Nucleus accumbens (tissue), 56 donors: ENCODE data around the gene ZNF292.
"Not testable (repeated sequence)": the region's sequence is repeated elsewhere in the genome, so short reads cannot be mapped to it uniquely, and the experiment has no call there.

Experiments
- DNase-seq, 56 donors: peaks; one replicate each; lab custom pipeline; 2025; lab: John Stamatoyannopoulos, UW

Gene ZNF292

GRCh38 chr6:87209812-87210211, 54.4 kb downstream of the ZNF292 start:
- no peak for DNase-seq

- DNase-seq = no peak
Observed at GRCh38 chr6:87210979-87211378, 55.6 kb downstream of the ZNF292 start.

GRCh38 chr6:87212596-87212995, 57.2 kb downstream of the ZNF292 start:
- no peak for DNase-seq

DNA sequence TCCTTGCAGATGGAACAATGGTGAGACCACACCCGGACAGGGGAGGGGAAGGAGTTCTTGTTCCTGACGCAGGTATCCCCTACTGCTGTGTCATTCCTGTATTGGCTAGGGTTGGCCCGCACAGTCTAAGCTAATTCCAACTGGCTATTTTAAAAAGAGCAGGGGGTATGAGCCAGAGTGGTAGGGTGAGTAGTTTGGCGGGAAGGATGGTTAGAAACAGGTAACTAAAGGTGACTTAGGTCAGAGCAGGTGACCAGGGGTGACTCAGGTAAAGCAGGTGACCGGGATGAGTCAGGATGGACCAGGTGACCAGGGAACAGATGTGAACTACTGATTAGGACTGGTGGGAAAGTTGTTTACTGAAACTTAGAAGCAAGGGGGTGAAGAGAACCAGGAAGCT, 58.0 kb downstream of the ZNF292 start:
- no peak for DNase-seq

GRCh38 chr6:87214831-87215230, 59.5 kb downstream of the ZNF292 start:
- no peak for DNase-seq

DNA sequence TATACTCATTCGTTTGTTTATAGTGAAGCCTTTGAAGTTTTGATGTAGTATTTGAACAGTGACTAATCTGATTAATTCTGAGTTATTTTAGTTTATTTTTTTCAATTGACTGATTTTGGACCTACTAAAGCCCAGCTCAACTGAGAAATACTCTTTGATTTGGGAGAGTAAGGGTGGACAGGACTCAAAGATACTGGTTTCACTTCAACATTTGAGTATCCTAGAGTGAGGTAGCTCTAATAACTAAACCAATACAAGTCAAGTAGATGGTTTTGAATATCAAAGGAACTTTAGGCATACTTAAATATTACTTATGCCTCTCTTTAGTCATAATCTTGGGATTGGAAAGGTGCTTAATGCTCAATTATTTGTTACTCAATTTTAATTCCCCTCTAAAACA, 65.6 kb downstream of the ZNF292 start:
- DNase-seq = no peak

- DNase-seq = no peak
Observed at GRCh38 chr6:87222676-87223075, 67.3 kb downstream of the ZNF292 start.

- DNase-seq = no peak
Observed at GRCh38 chr6:87224971-87225370, 69.6 kb downstream of the ZNF292 start.

DNA sequence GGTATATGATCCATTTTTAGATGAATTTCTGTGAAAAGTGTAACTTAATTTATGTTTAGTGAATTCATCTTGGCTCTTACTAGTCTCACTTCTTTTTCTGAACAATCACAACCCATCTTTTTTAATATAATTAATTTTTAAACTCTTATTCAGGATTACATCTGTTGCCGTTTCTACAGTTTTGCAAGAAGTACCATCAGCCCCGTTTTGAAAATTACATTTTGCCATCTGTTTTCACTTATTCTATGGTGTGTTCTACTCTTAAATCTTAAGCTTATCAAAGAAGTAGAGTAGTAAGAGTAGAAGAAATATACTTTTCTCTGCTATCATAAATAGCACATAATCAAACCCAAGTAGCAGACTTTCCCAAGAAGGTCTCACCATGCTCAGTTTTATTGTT, 70.1 kb downstream of the ZNF292 start:
- DNase-seq = no peak

DNA sequence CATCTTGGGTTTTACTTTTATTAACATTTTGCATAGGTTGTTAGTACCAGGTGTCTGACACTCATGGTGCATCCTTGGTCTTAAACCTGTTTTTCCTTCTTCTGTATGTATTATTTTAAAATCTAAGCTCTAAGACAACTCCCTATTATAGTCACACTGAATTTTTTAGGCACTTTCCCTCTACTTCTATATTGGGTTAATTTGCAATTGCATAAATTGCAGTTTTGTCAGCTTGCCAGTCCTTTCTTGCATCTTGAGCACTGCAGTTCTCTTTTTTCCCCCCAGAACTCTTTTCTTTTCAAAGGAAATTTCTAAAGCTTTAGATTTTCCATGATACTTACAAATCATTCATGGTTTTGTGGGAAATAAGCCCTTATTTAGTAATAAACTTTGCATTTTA, 70.6 kb downstream of the ZNF292 start:
- DNase-seq = no peak

DNA sequence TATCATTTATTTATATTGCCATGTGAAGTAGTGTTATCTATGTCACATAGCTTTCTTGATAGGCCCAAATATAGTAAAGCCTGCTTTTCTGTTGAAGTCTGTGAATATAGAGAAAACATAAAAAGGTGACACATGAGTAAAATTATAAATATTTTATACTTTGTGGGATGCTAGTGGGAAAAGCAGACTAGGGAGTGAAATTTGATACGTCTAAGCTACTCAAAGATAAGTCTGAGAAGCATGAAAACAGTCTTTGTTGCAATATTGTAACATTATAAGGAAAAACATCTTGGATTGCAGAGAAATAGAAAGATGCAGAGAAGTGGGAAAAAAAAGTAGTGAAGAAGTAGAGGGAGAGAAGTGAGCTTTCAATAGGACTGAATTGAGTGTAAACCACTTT, 75.4 kb downstream of the ZNF292 start:
- DNase-seq = no peak

DNA sequence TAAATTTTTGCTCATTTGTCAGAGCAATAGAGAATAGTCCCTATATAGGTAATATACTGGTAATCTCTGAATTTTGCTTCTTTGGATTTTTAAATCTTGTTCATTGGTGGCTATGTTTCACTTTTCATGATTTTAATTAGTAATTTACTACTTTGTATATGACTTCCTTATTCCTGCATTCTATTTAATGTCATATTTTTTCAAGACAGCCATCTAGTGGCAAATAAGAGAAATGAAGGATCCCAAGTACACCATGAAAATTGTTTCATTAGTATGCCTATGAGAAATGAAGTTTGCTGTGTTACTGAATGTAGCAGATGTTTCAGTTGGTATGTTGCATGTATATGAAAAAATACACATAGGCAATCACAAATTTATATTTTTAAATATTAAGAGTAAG, 82.4 kb downstream of the ZNF292 start:
- no peak for DNase-seq

GRCh38 chr6:87239098-87239635, 83.8 kb downstream of the ZNF292 start:
- DNase-seq = not testable (repeated sequence)

GRCh38 chr6:87241304-87241703, 85.9 kb downstream of the ZNF292 start:
- DNase-seq = no peak

DNA sequence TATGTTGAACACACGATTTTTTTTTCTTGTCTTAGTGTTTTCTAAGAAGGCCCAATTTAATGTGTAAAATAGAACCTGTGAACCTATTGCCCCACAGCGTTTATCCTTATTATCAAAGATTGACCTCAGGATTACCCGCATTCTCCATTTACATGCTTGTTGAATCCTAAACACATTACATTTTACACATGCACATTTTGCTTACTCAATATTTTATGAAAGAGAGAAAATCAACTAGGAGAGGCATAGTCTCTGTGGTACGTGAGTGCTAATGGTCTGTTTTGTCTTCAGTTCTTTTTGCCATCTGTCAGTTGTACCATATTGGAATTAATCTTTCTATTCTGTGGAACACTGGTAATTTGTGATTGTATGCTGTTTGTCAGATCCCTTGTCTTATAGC, 86.9 kb downstream of the ZNF292 start:
- DNase-seq = no peak

GRCh38 chr6:87243812-87244211, 88.4 kb downstream of the ZNF292 start:
- no peak for DNase-seq

GRCh38 chr6:87244380-87244779, 89.0 kb downstream of the ZNF292 start:
- DNase-seq = no peak

GRCh38 chr6:87250019-87250418, 94.7 kb downstream of the ZNF292 start:
- no peak for DNase-seq

- DNase-seq = no peak
Observed at GRCh38 chr6:87251225-87251624, 95.9 kb downstream of the ZNF292 start.

GRCh38 chr6:87251725-87252124, 96.4 kb downstream of the ZNF292 start:
- no peak for DNase-seq

DNA sequence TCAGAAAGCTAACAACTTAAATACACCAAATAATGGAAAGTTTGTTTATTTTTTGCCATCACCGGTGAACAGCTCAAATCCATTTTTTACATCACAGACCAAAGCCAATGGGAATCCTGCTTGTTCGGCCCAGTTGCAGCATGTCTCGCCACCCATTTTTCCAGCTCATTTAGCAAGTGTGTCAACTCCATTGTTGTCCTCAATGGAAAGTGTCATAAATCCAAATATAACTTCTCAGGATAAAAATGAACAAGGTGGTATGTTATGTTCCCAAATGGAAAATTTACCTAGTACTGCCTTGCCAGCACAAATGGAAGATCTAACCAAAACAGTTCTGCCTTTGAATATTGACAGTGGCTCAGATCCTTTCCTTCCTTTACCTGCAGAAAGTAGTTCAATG, 101.7 kb downstream of the ZNF292 start:
- no peak for DNase-seq

DNA sequence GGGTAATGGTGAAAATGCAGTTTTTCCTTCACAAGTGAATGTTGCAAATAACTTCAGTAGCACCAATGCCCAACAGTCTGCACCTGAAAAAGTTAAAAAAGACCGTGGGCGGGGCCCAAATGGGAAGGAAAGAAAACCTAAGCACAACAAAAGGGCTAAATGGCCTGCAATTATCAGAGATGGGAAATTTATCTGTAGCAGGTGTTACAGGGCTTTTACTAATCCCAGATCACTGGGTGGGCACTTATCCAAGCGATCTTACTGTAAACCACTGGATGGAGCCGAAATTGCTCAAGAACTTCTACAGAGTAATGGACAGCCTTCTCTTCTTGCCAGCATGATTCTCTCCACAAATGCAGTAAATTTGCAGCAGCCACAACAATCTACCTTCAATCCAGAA, 102.2 kb downstream of the ZNF292 start:
- no peak for DNase-seq

GRCh38 chr6:87257975-87258374, 102.6 kb downstream of the ZNF292 start:
- DNase-seq = no peak
